ENCODE results near the gene FXYD5.
A peak's percentile ranks its signal among the peaks of the same experiment; 100 is the strongest.

Gene FXYD5, protein sequence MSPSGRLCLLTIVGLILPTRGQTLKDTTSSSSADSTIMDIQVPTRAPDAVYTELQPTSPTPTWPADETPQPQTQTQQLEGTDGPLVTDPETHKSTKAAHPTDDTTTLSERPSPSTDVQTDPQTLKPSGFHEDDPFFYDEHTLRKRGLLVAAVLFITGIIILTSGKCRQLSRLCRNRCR

DNA sequence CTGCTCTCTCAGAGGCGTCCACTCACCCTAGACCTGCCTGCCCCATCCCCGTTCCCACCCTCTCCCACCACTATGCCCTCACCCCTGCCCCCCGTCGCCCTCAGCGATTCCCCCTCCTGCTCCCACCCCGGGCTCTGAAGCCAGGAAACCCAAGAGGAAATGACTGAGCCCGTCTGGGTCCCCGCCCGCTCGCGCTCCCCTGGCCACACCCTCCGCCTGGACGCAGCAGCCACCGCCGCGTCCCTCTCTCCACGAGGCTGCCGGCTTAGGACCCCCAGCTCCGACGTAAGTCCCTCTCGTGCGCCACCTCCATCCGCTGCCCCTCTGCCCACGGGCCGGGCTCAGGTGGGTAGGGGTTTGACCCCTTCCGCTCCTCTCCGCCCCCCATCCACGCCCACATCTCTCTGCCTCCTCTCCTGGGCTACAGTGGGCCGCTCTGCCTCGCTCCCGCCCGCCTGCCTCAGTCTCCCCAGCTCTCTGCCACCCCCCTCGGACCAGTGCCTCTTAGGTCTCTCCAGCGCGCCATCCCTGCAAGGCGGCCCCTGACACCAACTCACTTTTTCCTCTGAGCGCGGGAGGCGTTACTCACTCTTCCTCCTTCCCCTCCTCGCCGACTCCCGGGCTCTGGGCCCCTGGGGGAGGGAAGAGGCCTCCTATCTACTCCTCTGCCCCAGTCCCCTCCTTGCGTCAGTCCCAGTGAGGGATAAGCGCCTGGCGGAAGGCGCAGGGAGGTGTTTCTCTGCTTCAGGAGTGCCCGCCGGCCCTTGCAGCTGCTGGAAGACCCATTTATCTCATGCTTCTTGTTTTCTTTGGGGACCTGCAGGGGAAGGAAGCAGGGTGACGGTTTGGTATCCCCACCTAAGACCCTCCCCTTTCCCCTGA, at the start of gene FXYD5:
FXYD5 (plus strand) TSS at position 211 of the 882 bp plus-strand sequence. CDS start 816 bp downstream, outside the sequence.
- DNase-seq (ENCODE audit: low read depth in 2 of 3, low spot score in 2 of 3), result peak; percentile 65 to 68 (median 65)

DNA sequence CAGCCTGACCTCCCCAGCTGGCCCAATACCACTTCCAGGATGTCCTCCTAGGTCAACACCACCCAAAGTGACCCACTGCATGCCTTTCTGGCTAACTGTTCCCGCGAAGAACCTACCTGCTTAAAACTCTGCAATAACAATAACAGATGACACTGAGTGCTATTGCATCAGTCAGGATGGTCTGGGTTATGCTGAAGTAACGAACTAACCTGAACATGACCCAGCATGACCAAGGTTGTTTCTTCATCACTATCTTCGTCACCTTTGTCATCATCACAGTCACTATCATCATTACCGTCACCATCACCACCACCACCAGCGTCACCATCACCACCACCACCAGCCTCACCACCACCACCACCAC, 49.5 kb upstream of the FXYD5 start:
- no peak for DNase-seq (ENCODE audit: low read depth in 2 of 3, low spot score in 2 of 3)

DNA sequence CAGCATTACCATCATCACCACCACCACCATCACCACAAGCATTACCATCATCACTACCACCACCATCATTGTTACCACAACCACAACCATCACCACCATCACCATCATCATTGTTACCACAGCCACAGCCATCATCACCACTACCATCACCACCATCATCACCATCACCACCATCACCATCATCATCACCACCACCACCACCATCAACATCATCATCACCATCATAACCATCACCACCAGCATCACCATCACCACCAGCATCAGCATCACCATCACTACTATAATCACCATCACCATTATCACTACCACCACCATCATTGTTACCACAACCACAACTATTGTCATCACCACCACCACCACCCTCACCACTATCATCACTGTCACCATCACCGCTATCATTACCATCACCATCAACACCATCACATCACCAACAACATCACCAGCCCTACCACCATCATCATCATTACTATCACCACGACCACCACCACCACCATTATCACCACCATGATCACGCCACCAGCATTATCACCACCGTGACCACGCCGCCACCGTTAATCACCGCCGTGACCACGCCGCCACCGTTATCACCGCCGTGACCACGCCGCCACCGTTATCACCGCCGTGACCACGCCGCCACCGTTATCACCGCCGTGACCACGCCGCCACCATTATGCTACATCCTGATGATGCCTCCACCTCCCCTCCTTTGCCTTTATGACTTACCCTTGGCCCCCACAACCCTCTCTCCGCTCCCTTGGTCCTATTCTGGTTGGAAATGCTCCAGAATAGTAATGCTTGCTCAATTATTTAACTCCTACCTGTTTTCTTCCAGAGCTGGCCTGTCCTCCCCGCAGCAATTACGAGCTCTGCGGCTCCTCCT, 48.9 kb upstream of the FXYD5 start:
- no peak for DNase-seq (ENCODE audit: low read depth in 2 of 3, low spot score in 2 of 3)

DNA sequence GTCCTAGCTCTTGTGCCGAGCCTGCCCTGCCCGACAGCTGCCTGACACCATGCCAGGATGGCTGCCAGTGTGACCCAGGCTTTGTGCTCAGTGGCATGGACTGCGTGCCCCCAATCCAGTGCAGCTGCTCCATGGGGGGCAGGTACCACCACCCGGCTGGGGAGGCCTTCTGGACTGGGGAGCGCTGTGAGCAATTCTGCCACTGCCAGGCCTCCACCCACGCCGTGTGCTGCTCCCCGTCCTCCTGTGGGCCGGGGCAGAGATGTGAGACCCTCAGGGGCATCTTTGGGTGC, 48.3 kb upstream of the FXYD5 start:
- no peak for DNase-seq (ENCODE audit: low read depth in 2 of 3, low spot score in 2 of 3)

DNA sequence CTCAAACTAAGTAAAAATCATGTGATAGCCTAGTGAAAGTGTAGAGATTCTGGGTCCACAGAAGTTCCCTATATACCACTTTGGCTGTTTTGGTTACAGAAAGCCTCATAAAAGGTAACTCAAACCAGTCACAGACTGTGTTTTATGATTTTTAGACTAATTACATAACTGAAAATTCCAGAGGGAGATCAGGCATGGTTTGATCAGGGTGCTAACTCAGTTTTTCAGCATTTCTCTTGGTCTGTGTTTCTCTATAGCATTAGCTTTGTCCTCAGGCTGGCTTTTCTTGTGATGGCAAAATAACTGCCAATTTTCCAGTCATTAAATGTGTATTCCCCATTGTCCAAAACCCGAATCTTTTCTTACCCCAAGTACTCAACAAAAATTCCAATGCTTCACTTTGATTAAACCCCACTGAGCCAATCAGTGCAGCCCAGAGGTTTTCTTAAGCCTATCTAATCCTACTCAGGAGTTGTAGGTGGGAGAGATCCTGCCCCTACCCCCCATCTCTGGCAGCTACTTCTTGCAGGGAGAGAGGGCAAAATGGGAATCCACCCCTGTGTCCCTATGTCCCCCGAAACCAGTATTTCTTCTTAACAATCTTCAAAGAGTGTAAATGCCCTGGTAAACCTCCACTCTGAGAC, 47.5 kb upstream of the FXYD5 start:
- DNase-seq (ENCODE audit: low read depth in 2 of 3, low spot score in 2 of 3), result no peak

DNA sequence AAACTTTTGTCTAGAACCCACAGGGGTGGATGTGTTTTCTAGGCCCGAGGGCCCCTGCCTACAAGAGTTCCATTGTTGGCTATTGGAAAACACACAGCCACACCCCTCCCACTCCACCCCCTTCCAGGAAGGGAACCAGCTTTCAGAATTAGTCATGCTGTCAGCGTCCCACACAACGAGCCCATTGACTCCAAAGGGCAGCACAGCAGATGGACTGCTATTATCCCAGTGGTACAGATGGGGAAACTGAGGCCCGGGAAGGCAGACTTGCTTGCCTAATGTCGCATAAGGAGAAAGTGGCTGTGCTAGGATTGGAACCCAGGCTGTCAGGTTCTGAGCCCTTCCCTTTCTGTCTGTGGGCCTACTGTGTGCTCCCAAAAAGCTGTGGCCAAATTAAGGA, 47.0 kb upstream of the FXYD5 start:
- no peak for DNase-seq (ENCODE audit: low read depth in 2 of 3, low spot score in 2 of 3)

DNA sequence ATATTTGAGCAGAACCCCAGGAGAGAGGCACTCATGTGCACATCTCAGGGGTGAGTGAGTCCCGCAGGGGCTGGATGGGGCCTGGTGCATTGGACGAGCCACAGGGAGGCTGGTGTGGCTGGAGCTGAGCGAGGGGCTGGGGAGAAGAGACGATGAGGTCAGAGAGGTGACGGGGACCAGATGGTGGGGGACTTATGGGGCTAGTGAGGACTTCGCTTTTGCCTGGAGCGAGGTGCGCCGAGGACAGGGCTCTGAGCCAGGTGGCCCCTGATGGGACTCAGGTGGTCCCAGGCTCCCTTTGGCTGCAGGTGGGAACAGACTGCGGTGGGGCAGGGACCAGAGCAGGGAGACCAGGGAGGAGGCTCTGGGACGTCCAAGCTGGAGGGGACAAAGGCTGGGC, 45.8 kb upstream of the FXYD5 start:
- DNase-seq (ENCODE audit: low read depth in 2 of 3, low spot score in 2 of 3), result no peak

DNA sequence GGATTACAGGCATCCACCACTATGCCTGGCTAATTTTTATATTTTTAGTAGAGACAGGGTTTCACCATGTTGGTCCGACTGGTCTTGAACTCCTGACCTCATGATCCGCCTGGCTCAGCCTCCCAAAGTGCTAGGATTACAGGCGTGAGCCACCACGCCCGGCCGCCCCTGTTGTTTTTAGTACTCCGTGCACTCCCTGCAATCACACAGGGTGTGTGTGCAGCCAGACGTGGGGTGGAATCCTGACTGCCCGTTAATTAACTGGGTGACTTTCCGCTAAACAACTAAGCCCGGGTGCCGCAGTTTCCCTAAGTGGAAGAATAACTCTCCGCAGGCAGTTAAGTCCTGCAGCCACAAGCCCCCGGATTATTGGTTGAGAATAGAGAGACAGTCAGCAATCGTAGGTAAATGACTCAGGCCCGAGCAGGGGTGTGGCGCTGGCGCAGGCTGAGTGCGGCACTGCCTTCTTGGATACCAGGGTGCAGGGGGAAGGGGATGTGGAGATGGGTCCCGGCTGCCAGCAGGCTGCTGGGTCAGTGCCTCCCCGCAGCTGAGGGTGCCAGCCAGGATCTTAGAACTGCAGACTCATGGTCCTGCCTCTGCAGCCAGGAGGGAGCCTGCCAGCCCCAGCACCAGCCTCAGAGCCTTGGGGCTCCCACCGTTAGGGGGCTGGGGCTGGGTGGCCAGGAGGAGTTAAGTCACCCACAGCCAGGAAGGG, 45.0 kb upstream of the FXYD5 start:
- DNase-seq (ENCODE audit: low read depth in 2 of 3, low spot score in 2 of 3), result no peak

DNA sequence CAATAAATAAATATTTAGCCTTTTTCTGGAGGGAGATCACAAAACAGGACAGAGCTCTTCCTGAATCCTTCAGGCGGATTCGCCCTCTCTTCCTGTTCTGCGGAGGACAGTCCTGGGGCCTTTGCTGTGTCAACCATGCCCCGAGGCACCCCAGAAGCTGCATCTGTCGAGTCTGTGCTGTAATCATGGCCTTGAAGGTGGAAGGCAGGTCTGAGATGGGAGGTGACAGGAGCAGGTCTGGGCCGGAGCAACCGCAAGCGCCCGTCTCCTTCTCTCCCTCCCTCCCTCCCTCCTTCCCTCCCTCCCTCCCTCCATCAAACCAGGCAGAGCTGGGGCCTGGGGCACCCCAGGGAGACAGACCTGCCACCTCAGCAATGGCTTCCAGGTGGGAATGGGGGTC, 43.6 kb upstream of the FXYD5 start:
- no peak for DNase-seq (ENCODE audit: low read depth in 2 of 3, low spot score in 2 of 3)

DNA sequence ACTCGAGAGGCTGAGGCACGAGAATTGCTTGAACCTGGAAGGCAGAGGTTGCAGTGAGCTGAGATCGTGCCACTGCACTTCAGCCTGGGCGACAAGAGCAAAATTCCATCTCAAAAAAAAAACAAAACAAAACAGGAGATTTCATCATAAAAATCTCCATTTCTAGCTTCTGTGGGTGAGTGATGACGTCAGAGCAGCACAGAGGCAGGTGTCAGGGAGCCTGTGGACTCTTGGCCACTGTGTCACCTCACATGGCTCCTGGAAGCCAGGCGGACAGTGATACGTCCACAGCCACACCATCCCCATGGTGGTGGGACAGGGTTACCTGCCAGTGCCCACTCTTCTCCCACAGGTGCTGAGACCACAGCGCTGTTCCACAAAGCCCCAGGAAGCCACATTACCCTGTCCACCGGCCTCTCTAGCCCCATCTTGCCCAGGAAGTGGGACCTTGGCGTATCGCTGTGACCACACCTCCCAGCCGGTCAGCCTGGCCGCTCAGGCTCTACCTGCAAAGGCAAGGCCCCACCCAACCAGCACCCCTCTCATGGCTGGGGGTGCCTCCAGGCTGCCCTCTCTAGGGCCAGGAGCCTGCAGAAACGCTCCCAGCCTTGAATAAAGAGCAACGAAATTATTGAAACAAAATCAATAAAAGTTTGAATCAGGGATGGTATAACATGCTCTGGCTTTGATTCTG, 41.4 kb upstream of the FXYD5 start:
- DNase-seq (ENCODE audit: low read depth in 2 of 3, low spot score in 2 of 3), result no peak

DNA sequence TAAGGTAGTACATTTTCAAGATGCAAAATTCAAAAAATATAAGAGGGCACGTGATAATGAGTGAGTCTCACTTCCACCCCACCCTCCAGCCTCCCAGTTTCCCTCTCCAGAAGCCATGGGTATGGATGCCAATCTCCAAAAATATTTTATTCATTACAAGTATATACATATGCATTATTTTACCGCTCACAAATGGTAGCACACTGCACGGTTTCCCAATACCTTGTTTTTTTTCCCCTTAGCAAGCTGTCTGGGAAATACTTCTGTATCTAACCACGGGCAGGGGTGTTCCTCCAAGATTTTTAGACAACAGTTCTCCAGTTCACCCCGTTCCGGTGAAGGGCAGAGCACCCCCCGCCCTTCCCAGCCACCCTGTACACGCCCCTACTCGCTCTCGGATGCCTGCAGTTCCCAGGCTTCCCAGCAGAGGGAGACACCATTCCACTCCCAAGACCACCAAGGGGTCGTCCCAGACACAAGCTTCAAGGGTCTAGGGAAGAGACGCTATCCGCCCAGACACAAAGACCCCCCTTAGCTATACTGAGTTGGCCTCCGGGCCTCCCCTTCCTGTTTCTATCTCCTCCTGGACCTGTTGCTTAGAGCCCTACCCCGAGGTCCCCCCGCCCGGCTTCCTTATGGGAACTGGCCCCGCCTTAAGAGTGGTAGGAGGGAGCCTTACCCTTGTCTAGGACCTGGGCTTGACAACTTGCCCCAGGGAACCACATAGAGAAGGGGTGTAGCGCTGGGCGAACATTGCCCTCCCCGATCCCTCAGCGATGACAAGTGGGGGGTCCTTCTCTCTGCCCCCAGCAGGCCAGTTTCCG, 40.0 kb upstream of the FXYD5 start:
- peak in 2 of 3 experiments; percentile 62 to 76 for DNase-seq (ENCODE audit: low read depth in 2 of 3, low spot score in 2 of 3)

DNA sequence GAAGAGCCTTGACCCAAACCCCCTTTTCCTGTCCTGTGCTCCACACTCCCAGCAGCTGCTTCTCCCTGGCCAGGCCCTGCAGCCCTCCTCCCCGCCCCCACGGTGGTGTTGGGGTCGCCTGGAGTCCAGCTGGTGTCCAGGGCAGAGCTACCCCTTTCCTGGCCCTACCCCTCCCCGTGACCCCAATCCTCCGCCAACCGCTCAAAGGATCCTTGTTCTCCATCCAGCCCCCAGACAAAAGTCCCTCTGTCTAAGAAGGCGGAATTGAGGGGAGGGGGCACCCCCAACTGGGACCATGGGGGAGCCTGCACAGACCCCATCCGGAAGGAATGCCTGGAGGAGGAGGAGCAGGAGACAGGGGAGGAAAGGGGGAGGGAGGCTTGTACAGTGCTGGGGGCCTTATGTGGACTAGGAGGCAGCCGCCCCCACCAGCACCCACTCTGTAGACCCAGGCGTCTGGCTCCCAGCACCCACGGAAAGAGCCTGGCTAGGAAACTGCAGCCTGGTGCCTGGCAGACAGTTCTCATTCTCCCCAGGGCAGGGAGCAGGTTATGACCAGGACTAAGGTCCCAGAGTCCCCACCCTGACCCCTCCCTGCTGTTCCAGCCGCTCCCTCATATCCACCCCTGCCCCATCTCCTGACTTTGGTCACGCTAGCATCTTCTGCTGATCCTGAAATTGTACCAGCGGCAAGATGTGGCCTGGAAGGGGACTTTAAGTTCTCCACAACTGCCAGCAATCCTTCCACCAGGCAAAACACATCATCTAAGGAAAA, 39.2 kb upstream of the FXYD5 start, which contains the start of gene FXYD3:
FXYD3 (plus strand) TSS at position 647 of the 775 bp plus-strand sequence. CDS start 3,554 bp downstream, outside the sequence.
- DNase-seq (ENCODE audit: low read depth in 2 of 3, low spot score in 2 of 3), result no peak

DNA sequence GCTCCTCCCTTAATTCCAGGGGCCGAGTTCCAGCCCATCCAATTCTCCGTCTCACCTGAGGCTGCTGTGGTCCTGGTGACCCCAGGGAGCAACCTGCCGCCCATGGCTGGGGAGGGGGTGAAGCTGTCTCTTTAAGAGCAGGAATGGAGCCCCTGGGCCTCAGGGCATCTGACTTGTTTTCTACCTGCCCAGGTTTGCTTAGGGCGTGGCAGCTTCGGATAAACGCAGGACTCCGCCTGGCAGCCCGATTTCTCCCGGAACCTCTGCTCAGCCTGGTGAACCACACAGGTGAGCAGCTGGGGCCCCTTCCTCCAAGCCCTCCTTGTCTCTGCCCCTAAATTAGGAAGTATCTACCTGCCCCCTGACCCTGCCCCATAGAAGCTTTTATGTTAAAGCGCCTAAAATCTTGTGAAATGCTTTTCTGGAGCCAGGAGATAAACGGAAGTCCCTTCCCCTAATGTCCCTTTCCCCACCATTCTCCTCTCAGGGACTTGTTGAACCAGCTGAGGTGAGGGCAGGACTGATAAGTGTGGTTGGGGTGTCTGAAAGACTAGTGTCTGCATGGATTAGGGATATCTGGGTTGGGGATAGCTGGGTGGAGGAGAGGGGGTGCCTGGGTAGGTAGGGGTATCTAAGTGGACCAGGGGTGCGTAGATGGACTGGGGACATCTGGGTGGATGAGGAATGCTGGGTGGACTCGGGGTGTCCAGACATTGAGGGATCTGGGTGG, 38.3 kb upstream of the FXYD5 start:
- no peak for DNase-seq (ENCODE audit: low read depth in 2 of 3, low spot score in 2 of 3)

DNA sequence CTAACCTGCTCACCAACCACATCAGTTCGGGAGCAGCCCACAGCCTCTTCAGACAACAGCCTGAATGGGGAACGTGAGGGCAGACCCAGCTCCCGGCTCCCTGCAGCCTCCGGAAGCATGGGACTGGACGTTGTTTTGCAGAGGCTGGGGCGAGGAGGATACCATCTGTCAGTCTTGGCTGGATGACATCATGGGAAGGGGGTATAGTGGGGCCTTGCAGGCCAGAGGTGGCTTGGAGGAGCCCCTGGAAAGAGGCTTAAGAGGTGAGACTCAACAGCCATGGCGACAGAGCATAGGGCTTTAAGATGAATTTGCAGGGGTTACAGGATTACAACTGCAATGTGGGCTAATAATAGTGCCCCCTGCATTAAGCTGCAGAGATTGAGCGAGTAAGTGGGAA, 37.4 kb upstream of the FXYD5 start:
- DNase-seq (ENCODE audit: low read depth in 2 of 3, low spot score in 2 of 3), result no peak

DNA sequence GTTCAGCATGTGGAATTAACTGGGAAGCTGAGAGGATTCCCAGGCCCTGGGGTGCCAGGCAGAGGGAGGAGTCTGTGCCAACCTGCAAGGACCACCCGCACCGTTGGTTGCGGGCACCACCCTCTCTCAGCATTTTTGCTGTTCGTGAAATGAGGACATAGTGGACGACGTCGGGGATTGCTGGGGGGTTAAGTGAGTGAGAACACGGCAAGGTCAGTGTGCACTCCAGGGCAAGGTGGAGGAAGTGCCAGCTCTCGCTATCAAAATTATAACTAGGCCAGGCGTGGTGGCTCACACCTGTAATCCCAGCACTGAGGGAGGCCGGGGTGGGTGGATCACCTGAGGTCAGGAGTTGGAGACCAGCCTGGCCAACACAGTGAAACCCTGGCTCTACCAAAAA, 36.7 kb upstream of the FXYD5 start:
- DNase-seq (ENCODE audit: low read depth in 2 of 3, low spot score in 2 of 3), result no peak

DNA sequence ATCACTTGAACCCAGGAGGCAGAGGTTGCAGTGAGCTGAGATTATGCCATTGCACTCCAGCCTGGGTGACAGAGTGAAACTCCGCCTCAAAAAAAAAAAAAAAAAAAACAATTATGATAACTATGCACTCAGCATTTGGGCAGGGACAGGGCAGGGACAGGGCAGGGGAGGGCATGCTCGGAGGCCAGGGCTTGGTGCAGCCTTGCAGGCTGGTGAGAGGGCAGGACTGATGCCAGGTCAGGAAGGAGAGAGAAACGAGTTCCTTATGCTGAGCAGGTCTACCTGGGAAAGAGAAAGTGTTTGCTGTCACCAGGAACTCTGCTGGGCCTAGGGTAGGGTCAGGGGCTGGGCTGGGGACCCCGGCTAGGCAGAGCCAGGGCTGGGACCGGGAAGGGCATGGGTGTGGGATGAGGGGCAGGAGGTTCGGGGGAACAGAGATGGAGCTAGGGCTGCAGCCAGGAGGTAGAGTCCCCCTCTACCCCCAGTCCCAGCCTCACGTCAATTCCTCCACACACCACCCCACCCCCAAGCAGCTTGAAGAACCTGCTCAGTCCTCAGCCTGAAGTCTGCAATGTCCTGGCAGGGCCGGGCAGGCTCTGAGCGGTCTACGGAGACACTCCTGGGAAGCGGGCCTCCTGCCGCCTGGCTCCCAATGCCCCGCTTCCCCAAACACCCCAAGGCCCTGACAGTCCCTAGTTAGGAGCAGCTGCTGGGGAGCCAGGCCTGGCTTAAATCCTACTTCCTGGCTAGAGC, 36.1 kb upstream of the FXYD5 start:
- no peak for DNase-seq (ENCODE audit: low read depth in 2 of 3, low spot score in 2 of 3)

DNA sequence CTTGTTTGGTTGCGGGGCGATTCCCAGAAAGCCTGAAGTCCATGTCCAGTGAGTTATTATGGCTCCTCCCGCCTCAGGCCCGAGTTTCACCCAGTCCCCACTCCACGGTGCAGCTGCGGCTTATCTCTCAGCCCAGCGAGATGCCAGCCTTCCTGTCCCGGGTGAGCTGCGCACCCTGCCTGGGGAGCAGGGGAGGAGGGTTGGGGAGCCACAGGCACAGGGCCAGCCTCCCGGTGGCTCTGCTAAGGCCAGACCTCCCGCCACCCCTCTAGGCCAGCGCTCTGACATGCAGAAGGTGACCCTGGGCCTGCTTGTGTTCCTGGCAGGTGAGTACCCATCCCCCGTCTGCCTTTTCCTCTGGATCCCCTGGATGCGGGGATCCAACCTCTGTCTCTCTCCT, 35.4 kb upstream of the FXYD5 start:
- no peak for DNase-seq (ENCODE audit: low read depth in 2 of 3, low spot score in 2 of 3)

Measured in activated CD8-positive, alpha-beta memory T cell treated with anti-CD3 and anti-CD28 coated beads for 48 hours (primary cell).